ENCODE measurements around the gene SLC45A1. TPM values are rescaled to one million over a fixed set of nuclear protein-coding genes. Genes with fewer than 3 reads are reported as not detected.

SLC45A1 gene
- total and polyA plus RNA-seq, 9 of the 15 experiments (the other 6 are each of a cell fraction or from before 2014, with no cell fraction given), result not detected

DNA sequence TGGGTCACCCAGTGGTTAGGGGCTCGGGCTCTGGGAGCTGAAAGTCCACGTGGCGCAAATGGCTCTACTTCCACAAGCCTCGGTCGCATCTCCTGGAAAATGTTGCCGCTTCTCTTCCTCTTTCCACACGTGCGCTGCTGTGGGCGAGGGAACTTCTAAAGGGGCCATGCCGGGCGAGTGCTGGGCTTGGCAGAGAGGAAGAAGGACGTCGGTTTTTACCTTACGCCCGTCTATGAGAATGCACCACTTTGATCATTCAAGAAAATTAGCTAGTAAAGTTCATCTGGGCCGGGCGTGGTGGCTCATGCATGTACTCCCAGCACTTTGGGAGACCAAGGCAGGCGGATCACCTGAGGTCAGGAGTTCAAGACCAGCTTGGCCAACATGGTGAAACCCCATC is 10.4 kb downstream of the SLC45A1 start:
- H3K4me2 ChIP-seq (ENCODE audit: insufficient read depth, low read length), result no peak overlapping the region
- 13% methylated on average over 17 of the region's 18 CpGs for WGBS (ENCODE audit: insufficient coverage, low coverage, missing lambda C conversion rate)
- FAIRE-seq (no peak), ATAC-seq (no peak), DNase-seq (ENCODE audit: extremely low read depth in 1 of 4, low spot score in 3 of 4) (no peak)
- ChIA-PET CTCF (ENCODE audit: low intra/inter-chr PET ratio) (no interaction called here), POLR2A (interaction anchor here (1.1 to 1.2 kb wide), 2 partner anchors 15 to 27 kb away, joined by 3 read pairs; no protein-coding TSS in a partner anchor)
- TF ChIP-seq NELFE (IDR thresholded peaks at IDR 0.05; ENCODE audit: insufficient read depth, insufficient read length), result no peak
- peak in 1 of 2 experiments; percentile 20 for TF ChIP-seq E2F6 (IDR thresholded peaks at IDR 0.05; ENCODE audit: borderline replicate concordance in 1 of 2, extremely low read depth in 1 of 2, insufficient read depth in 1 of 2, insufficient read length in 1 of 2, low read depth in 1 of 2, low read length in 1 of 2, poor library complexity in 1 of 2, severe bottlenecking in 1 of 2)
- H3K9me1 ChIP-seq (ENCODE audit: control insufficient read depth, insufficient read depth, low read length), result no peaks in the 10 kb centered on the region
- H3K36me3 ChIP-seq (ENCODE audit: control insufficient read depth, insufficient read depth, low read length), result no peaks in the 10 kb centered on the region
- peaks cover 0 to 22% of the 10 kb centered on the region in 2 experiments; a peak in 1 of 5 replicates for H3K4me1 ChIP-seq (replicated peaks in 1 of 2; ENCODE audit: control insufficient read depth in 2 of 2, insufficient read depth in 2 of 2, low read length in 2 of 2)
- intact Hi-C loops (cut with micrococcal nuclease), result no loop called here
- H3K4me3 ChIP-seq, result no peak overlapping the region
- H3K9me3 ChIP-seq (replicated peaks; ENCODE audit: control insufficient read depth, insufficient read depth, low read depth, low read length), result no peaks in the 10 kb centered on the region
- H4K20me1 ChIP-seq (replicated peaks; ENCODE audit: control insufficient read depth, insufficient read depth, low read length), result peaks cover 13% of the 10 kb centered on the region
- no TSS peak for BruUV-seq (replicated peaks)
- no peaks in the 10 kb centered on the region for H3K79me2 ChIP-seq (ENCODE audit: control insufficient read depth, insufficient read depth, low read length)
- H3K27me3 ChIP-seq (ENCODE audit: control insufficient read depth in 2 of 2, insufficient read depth in 2 of 2, low read length in 2 of 2), result peaks cover 68 to 94% of the 10 kb centered on the region in 2 experiments
- no peak overlapping the region for H3K27ac ChIP-seq (ENCODE audit: extremely low read depth, low read depth, low read length)
- in situ Hi-C loops (cut with MboI), result no loop called here
- no peak overlapping the region for H3K9ac ChIP-seq (ENCODE audit: insufficient read depth in 1 of 2, low read depth in 2 of 2, low read length in 2 of 2)
- H2AFZ ChIP-seq (ENCODE audit: low read depth, low read length), result no peak overlapping the region

GRCh38 chr1:8329439-8329838 is 11.5 kb downstream of the SLC45A1 start:
- no peak for FAIRE-seq
- peak; percentile 31 for ATAC-seq
- in situ Hi-C loops (cut with MboI), result no loop called here
- no peak overlapping the region for H3K4me2 ChIP-seq (ENCODE audit: insufficient read depth, low read length)
- H3K4me1 ChIP-seq (replicated peaks in 1 of 2; ENCODE audit: control insufficient read depth in 2 of 2, insufficient read depth in 2 of 2, low read length in 2 of 2), result peaks cover 0 to 21% of the 10 kb centered on the region in 2 experiments; a peak in 1 of 5 replicates
- H3K79me2 ChIP-seq (ENCODE audit: control insufficient read depth, insufficient read depth, low read length), result no peaks in the 10 kb centered on the region
- H3K9me3 ChIP-seq (replicated peaks; ENCODE audit: control insufficient read depth, insufficient read depth, low read depth, low read length), result no peaks in the 10 kb centered on the region
- no peak overlapping the region for H3K4me3 ChIP-seq
- no peaks in the 10 kb centered on the region for H3K36me3 ChIP-seq (ENCODE audit: control insufficient read depth, insufficient read depth, low read length)
- ChIA-PET CTCF (ENCODE audit: low intra/inter-chr PET ratio) (no interaction called here), POLR2A (interaction anchor here (0.6 kb wide), 1 partner anchor 8 kb away, joined by 4 read pairs; no protein-coding TSS in a partner anchor)
- peaks cover 68 to 94% of the 10 kb centered on the region in 2 experiments for H3K27me3 ChIP-seq (ENCODE audit: control insufficient read depth in 2 of 2, insufficient read depth in 2 of 2, low read length in 2 of 2)
- no peak for DNase-seq (ENCODE audit: extremely low read depth in 1 of 4, low spot score in 3 of 4)
- TF ChIP-seq FOS (IDR thresholded peaks at IDR 0.05; ENCODE audit: extremely low read depth, insufficient read length) (no peak), CREB5 (CRISPR knock-in tag; IDR thresholded peaks at IDR 0.05) (no peak), EWSR1 (IDR thresholded peaks at IDR 0.05; ENCODE audit: borderline replicate concordance, low read depth, partially characterized antibody) (no peak), TEAD1 (CRISPR knock-in tag; IDR thresholded peaks at IDR 0.05) (no peak), PTBP1 (IDR thresholded peaks at IDR 0.05; ENCODE audit: low read depth, low read length) (no peak), BRCA1 (IDR thresholded peaks at IDR 0.05) (no peak), BRCA1 (CRISPR knock-in tag; IDR thresholded peaks at IDR 0.05) (no peak)
- no peak overlapping the region for H3K27ac ChIP-seq (ENCODE audit: extremely low read depth, low read depth, low read length)
- no peaks in the 10 kb centered on the region for H3K9me1 ChIP-seq (ENCODE audit: control insufficient read depth, insufficient read depth, low read length)
- H4K20me1 ChIP-seq (replicated peaks; ENCODE audit: control insufficient read depth, insufficient read depth, low read length), result peaks cover 8% of the 10 kb centered on the region
- H2AFZ ChIP-seq (ENCODE audit: low read depth, low read length), result no peak overlapping the region
- BruUV-seq (replicated peaks), result no TSS peak
- H3K9ac ChIP-seq (ENCODE audit: insufficient read depth in 1 of 2, low read depth in 2 of 2, low read length in 2 of 2), result no peak overlapping the region
- 2% methylated on average over 12 of the region's 12 CpGs for WGBS (ENCODE audit: insufficient coverage, low coverage, missing lambda C conversion rate)
- intact Hi-C loops (cut with micrococcal nuclease), result no loop called here

Data from K562 (cell line).